Measurements from ENCODE around the gene CD52. TPM values are rescaled to one million over a fixed set of nuclear protein-coding genes. Genes with fewer than 3 reads are reported as not detected.

The CD52 gene
- total RNA-seq, 2 experiments from 2014 or later = 582 to 608 TPM

DNA sequence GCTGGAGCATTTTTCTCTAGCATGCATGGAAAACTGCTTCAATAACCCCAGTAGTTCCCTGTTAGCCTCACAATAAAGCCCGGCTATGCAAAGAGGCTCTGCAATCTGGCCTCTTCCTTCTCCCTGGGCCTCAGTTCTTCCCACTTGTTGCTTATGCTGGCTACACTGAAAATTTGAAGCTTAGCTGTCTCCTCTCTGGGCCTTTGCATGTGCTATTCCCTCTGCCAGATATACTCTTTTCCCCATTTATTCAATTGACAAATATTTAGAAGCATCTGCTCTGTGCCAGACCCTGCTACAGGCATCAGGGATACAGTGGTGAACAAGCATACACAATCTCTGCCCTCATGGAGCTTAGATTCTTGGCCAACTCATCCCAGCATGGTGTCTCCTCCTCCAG, 20.9 kb downstream of the CD52 start:
- POLR2A ChIA-PET = interaction anchor here (1.2 to 2.0 kb wide), 3 partner anchors 17 to 93 kb away, joined by 3 to 6 read pairs (median 4); partner anchors contain the start of gene DHDDS
- ATAC-seq (ENCODE audit: poor library complexity) (no peak), DNase-seq (no peak)
- Histone ChIP-seq H3K27me3 (ENCODE audit: control insufficient read depth in 1 of 2, insufficient read depth in 2 of 2, low read length in 2 of 2) (no peaks in the 10 kb centered on the region), H3K4me1 (ENCODE audit: insufficient read depth, low read length) (peaks cover 20% of the 10 kb centered on the region), H3K36me3 (ENCODE audit: insufficient read depth, low read length) (no peaks in the 10 kb centered on the region), H3K27ac (ENCODE audit: low read depth in 1 of 2, low read length in 2 of 2) (no peak overlapping the region), H3K9me3 (ENCODE audit: control insufficient read depth in 1 of 2, insufficient read depth in 1 of 2, low read length in 2 of 2) (no peaks in the 10 kb centered on the region), H3K4me3 (ENCODE audit: low read length) (no peak overlapping the region)
- no peaks in the 10 kb centered on the region for H3K9me3 Mint-ChIP-seq
- H3K4me1 Mint-ChIP-seq (ENCODE audit: low read depth) = peaks cover 8% of the 10 kb centered on the region
- TF ChIP-seq, protein P1, sequence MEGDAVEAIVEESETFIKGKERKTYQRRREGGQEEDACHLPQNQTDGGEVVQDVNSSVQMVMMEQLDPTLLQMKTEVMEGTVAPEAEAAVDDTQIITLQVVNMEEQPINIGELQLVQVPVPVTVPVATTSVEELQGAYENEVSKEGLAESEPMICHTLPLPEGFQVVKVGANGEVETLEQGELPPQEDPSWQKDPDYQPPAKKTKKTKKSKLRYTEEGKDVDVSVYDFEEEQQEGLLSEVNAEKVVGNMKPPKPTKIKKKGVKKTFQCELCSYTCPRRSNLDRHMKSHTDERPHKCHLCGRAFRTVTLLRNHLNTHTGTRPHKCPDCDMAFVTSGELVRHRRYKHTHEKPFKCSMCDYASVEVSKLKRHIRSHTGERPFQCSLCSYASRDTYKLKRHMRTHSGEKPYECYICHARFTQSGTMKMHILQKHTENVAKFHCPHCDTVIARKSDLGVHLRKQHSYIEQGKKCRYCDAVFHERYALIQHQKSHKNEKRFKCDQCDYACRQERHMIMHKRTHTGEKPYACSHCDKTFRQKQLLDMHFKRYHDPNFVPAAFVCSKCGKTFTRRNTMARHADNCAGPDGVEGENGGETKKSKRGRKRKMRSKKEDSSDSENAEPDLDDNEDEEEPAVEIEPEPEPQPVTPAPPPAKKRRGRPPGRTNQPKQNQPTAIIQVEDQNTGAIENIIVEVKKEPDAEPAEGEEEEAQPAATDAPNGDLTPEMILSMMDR (IDR thresholded peaks at IDR 0.05) = no peak
- peak overlapping the region; percentile 12 for H3K4me3 Mint-ChIP-seq
- intact Hi-C loops (cut with DNase I, micrococcal nuclease) = no loop called here
- no peaks in the 10 kb centered on the region for H3K27me3 Mint-ChIP-seq
- CTCF ChIA-PET = no interaction called here
- peak overlapping the region; percentile 1 for H3K27ac Mint-ChIP-seq
- no peaks in the 10 kb centered on the region for H3K36me3 Mint-ChIP-seq (ENCODE audit: low read depth)

DNA sequence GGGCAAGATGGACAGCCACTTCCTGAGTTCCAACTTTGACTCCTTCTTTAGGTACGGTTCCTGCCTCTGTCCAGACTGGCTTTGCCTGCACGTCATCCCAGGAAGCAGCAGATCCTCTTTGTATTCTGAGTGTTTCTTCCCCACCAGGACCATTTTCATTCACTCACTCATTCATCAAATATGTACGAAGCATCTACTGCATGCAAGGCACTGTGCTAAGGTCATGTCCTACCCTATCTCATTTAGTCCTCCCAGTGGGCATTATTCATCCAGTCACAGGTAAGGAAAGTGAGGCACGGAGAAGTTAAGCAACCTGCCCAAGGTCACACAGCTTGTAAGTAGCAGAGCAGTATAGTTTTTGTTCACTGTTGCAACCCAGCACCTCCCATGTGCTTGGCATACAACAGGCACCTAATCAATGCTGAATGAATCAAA, 22.3 kb downstream of the CD52 start:
- peaks cover 19% of the 10 kb centered on the region for H3K4me1 ChIP-seq (ENCODE audit: insufficient read depth, low read length)
- peaks cover 8% of the 10 kb centered on the region for H3K4me1 Mint-ChIP-seq (ENCODE audit: low read depth)
- ChIA-PET CTCF (no interaction called here), POLR2A (no interaction called here)
- TF ChIP-seq, protein P1 (IDR thresholded peaks at IDR 0.05) = no peak
- no peak overlapping the region for H3K4me3 Mint-ChIP-seq
- no peaks in the 10 kb centered on the region for H3K27me3 ChIP-seq (ENCODE audit: control insufficient read depth in 1 of 2, insufficient read depth in 2 of 2, low read length in 2 of 2)
- H3K4me3 ChIP-seq (ENCODE audit: low read length) = no peak overlapping the region
- no peak overlapping the region for H3K27ac ChIP-seq (ENCODE audit: low read depth in 1 of 2, low read length in 2 of 2)
- no peaks in the 10 kb centered on the region for H3K27me3 Mint-ChIP-seq
- no peaks in the 10 kb centered on the region for H3K9me3 ChIP-seq (ENCODE audit: control insufficient read depth in 1 of 2, insufficient read depth in 1 of 2, low read length in 2 of 2)
- no peak for DNase-seq
- no peak for ATAC-seq (ENCODE audit: poor library complexity)
- no peaks in the 10 kb centered on the region for H3K36me3 ChIP-seq (ENCODE audit: insufficient read depth, low read length)
- no peaks in the 10 kb centered on the region for H3K9me3 Mint-ChIP-seq
- no peaks in the 10 kb centered on the region for H3K36me3 Mint-ChIP-seq (ENCODE audit: low read depth)
- intact Hi-C loops (cut with DNase I, micrococcal nuclease) = no loop called here
- H3K27ac Mint-ChIP-seq = no peak overlapping the region

DNA sequence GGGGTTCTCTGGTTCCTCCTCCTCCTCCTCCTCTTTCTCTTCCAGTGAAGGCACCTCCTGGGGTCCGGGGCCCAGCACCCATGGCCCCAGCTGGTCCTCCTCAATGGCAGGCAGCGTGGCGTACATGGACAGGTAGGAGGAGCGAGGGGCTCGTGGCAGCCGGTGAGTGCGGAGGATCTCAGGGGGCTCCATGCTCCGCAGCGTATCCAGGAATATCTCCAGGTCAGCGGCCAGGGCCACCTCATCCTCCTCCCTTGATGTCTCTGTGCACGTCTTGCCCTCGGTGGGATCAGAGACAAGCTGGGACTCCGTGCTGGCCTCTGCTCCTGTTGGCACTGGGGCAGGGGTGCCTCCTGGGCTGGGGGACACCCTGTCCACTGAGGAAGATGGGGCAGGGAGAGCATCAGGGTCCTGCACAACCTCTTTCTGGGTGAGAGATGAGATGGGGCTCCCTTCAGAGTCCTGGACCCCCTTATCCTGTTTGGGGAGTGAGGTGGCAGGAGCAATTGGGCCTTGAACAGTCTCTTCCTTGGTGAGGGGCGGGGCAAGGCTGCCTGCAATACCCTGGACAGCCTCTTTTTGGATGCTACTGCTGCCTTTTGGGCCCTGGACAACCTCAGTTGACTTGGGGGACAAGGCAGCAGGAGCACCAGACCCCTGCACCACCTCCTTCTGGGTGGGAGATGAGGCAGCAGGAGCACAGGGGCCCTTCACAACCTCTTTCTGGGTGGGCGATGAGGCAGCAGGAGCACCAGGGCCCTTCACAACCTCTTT, 26.6 kb downstream of the CD52 start:
- intact Hi-C loops (cut with DNase I, micrococcal nuclease) = no loop called here
- no peaks in the 10 kb centered on the region for H3K36me3 Mint-ChIP-seq (ENCODE audit: low read depth)
- no peaks in the 10 kb centered on the region for H3K27me3 Mint-ChIP-seq
- no peak overlapping the region for H3K27ac Mint-ChIP-seq
- H3K4me3 Mint-ChIP-seq = no peak overlapping the region
- Histone ChIP-seq H3K9me3 (ENCODE audit: control insufficient read depth in 1 of 2, insufficient read depth in 1 of 2, low read length in 2 of 2) (no peaks in the 10 kb centered on the region), H3K27me3 (ENCODE audit: control insufficient read depth in 1 of 2, insufficient read depth in 2 of 2, low read length in 2 of 2) (no peaks in the 10 kb centered on the region), H3K36me3 (ENCODE audit: insufficient read depth, low read length) (no peaks in the 10 kb centered on the region), H3K4me1 (ENCODE audit: insufficient read depth, low read length) (peaks cover 3% of the 10 kb centered on the region), H3K4me3 (ENCODE audit: low read length) (no peak overlapping the region), H3K27ac (ENCODE audit: low read depth in 1 of 2, low read length in 2 of 2) (no peak overlapping the region)
- POLR2A ChIA-PET = no interaction called here
- TF ChIP-seq, protein P1 (IDR thresholded peaks at IDR 0.05) = no peak
- CTCF ChIA-PET = no interaction called here
- no peaks in the 10 kb centered on the region for H3K9me3 Mint-ChIP-seq
- H3K4me1 Mint-ChIP-seq (ENCODE audit: low read depth) = no peaks in the 10 kb centered on the region
- DNase-seq = no peak
- no peak for ATAC-seq (ENCODE audit: poor library complexity)
